Motor neuron (in vitro differentiated cells): ENCODE data around the gene IQSEC3. TPM values are rescaled to one million over a fixed set of nuclear protein-coding genes. Genes with fewer than 3 reads are reported as not detected.
A peak's percentile ranks its signal among the peaks of the same experiment; 100 is the strongest.
"Not testable (repeated sequence)": the region's sequence is repeated elsewhere in the genome, so short reads cannot be mapped to it uniquely, and the experiment has no call there.

Experiments
- ATAC-seq, 8 experiments: fragments of 200-7000 bp; cut with Tn5 transposase; replicated peaks in 6 of 8; 2 replicates each; pipeline ENCODE4 v1.8.0; 2021; ENCODE audit warnings: mild to moderate bottlenecking in 8 of 8, moderate library complexity in 8 of 8
- H3K27ac ChIP-seq, 2 donors: fragments of 250-450 bp; sonication (Bioruptor Pico); 2 replicates each; pipeline ENCODE4 v1.9.0; 2021; ENCODE audit warnings: antibody characterized with exemption in 2 of 2, mild to moderate bottlenecking in 2 of 2, moderate library complexity in 1 of 2
- H3K4me1 ChIP-seq, 2 donors: fragments of 250-450 bp; sonication (Bioruptor Pico); replicated peaks in 1 of 2; 2 replicates each; pipeline ENCODE4 v1.6.1; 2021; ENCODE audit warnings: antibody characterized with exemption in 2 of 2, mild to moderate bottlenecking in 2 of 2, moderate library complexity in 1 of 2
- H3K4me3 ChIP-seq, 5 donors: fragments of 250-450 bp; sonication (Bioruptor Pico); 2 replicates each; pipeline ENCODE4 v1.9.0; 2021; ENCODE audit warnings: antibody characterized with exemption in 5 of 5, mild to moderate bottlenecking in 5 of 5, moderate library complexity in 4 of 5
- WGBS, 10 experiments: fragments of 450-650 bp; shearing (Covaris generic); methylation state at CpG; one replicate each; pipeline ENCODE4 v1.0.0; 2022; 5-methylcytosine and 5-hydroxymethylcytosine counted together
- in situ Hi-C, 9 experiments: fragments of 400-800 bp; cut with MboI; loops; one replicate each; pipeline ENCODE4 v1.15.0; 2021; ENCODE audit warnings: low sequenced_read_pairs in 9 of 9, low pct_unique_long_range_greater_than_20kb in 2 of 9; ENCODE audit not compliant: unreplicated experiment in 9 of 9
- total RNA-seq, 8 experiments: library from RNA; unstranded; fragments of 300-600 nt; gene quantifications; 2 replicates each; pipeline versions ENCODE4 v1.2.3 to v1.2.4, GENCODE V29; 2022

Gene IQSEC3
- total RNA-seq, 8 experiments from 2014 or later: 0.09 to 5.6 (median 1.8) TPM

- WGBS, 10 experiments: 31 to 75% (median 50%) methylated on average over 6 to 7 of the region's 7 CpGs
- H3K27ac ChIP-seq: no peak overlapping the region
- H3K4me1 ChIP-seq: no peaks in the 10 kb centered on the region
- no peak overlapping the region for H3K4me3 ChIP-seq
- no peak for ATAC-seq
- in situ Hi-C loops: no loop called here
Observed at GRCh38 chr12:57539-57938, 9.0 kb upstream of the IQSEC3 start.

- in situ Hi-C loops: no loop called here
- Histone ChIP-seq H3K4me3 (no peak overlapping the region), H3K4me1 (no peaks in the 10 kb centered on the region), H3K27ac (no peak overlapping the region)
- no peak for ATAC-seq
Observed at GRCh38 chr12:58832-59231, 7.7 kb upstream of the IQSEC3 start.

- H3K27ac ChIP-seq, H3K4me1 ChIP-seq, in situ Hi-C loops, H3K4me3 ChIP-seq, ATAC-seq: not testable (repeated sequence)
Observed at GRCh38 chr12:61845-62244, 4.7 kb upstream of the IQSEC3 start.

GRCh38 chr12:65491-66063 lies 990 bp upstream of the IQSEC3 start:
- in situ Hi-C loops, H3K4me1 ChIP-seq, H3K27ac ChIP-seq: not testable (repeated sequence)
- peak overlapping the region in 2 of 5 donors; percentile 14 to 24 for H3K4me3 ChIP-seq
- peak in 1 of 8 experiments; percentile 2 for ATAC-seq
- 0 to 100% methylated on average over 1 of the region's 4 CpGs; no CpG with 5 or more reads in 8 of the 10 experiments for WGBS, 10 experiments

- ATAC-seq: peak; percentile 83 to 98 (median 89)
- H3K4me1 ChIP-seq, in situ Hi-C loops: not testable (repeated sequence)
- WGBS, 10 experiments: no CpG with 5 or more reads among the region's 66 CpGs
- Histone ChIP-seq H3K4me3 (peak overlapping the region; percentile 51 to 89 (median 71)), H3K27ac (peak overlapping the region; percentile 94 to 95)
Observed at GRCh38 chr12:66782-67504, 376 bp downstream of the IQSEC3 start.

GRCh38 chr12:69677-70076 lies 3.1 kb downstream of the IQSEC3 start:
- in situ Hi-C loops, H3K4me1 ChIP-seq, H3K4me3 ChIP-seq, ATAC-seq, H3K27ac ChIP-seq: not testable (repeated sequence)
- WGBS, 10 experiments: 13 to 60% (median 37%) methylated on average over 1 to 4 of the region's 6 CpGs; no CpG with 5 or more reads in 4 of the 10 experiments

GRCh38 chr12:70541-70940 lies 4.0 kb downstream of the IQSEC3 start:
- 0 to 100% (median 76%) methylated on average over 1 to 2 of the region's 2 CpGs; no CpG with 5 or more reads in 3 of the 10 experiments for WGBS, 10 experiments
- in situ Hi-C loops, H3K4me3 ChIP-seq, H3K27ac ChIP-seq, ATAC-seq, H3K4me1 ChIP-seq: not testable (repeated sequence)

- H3K4me1 ChIP-seq, in situ Hi-C loops, H3K27ac ChIP-seq, H3K4me3 ChIP-seq, ATAC-seq: not testable (repeated sequence)
- 0 to 40% (median 23%) methylated on average over 1 to 3 of the region's 4 CpGs; no CpG with 5 or more reads in 6 of the 10 experiments for WGBS, 10 experiments
Observed at GRCh38 chr12:72018-72417, 5.5 kb downstream of the IQSEC3 start.

GRCh38 chr12:74420-75190 lies 8.0 kb downstream of the IQSEC3 start:
- H3K4me1 ChIP-seq, H3K27ac ChIP-seq, in situ Hi-C loops, H3K4me3 ChIP-seq, ATAC-seq: not testable (repeated sequence)
- WGBS, 10 experiments: 8 to 61% (median 42%) methylated on average over 2 to 6 of the region's 8 CpGs; no CpG with 5 or more reads in 1 of the 10 experiments

- H3K4me1 ChIP-seq, H3K27ac ChIP-seq, H3K4me3 ChIP-seq, in situ Hi-C loops, ATAC-seq: not testable (repeated sequence)
- no CpG with 5 or more reads among the region's 5 CpGs for WGBS, 10 experiments
Observed at GRCh38 chr12:75541-75940, 9.0 kb downstream of the IQSEC3 start.

GRCh38 chr12:76102-76501 lies 9.5 kb downstream of the IQSEC3 start:
- in situ Hi-C loops, ATAC-seq, H3K4me1 ChIP-seq, H3K4me3 ChIP-seq, H3K27ac ChIP-seq: not testable (repeated sequence)
- 45 to 92% methylated on average over 2 to 5 of the region's 10 CpGs; no CpG with 5 or more reads in 8 of the 10 experiments for WGBS, 10 experiments

GRCh38 chr12:76551-76950 lies 10.0 kb downstream of the IQSEC3 start:
- ATAC-seq, in situ Hi-C loops: not testable (repeated sequence)

GRCh38 chr12:77101-77719 lies 10.6 kb downstream of the IQSEC3 start:
- peak in 1 of 8 experiments; percentile 5 for ATAC-seq

More at GRCh38 chr12:76551-76950, 10.0 kb downstream of the IQSEC3 start:
- H3K4me1 ChIP-seq, H3K4me3 ChIP-seq, H3K27ac ChIP-seq: not testable (repeated sequence)
- 100% methylated on average over 1 of the region's 8 CpGs; no CpG with 5 or more reads in 9 of the 10 experiments for WGBS, 10 experiments

More at GRCh38 chr12:77101-77719, 10.6 kb downstream of the IQSEC3 start:
- H3K4me1 ChIP-seq, H3K4me3 ChIP-seq, H3K27ac ChIP-seq, in situ Hi-C loops: not testable (repeated sequence)
- 70 to 80% methylated on average over 2 to 5 of the region's 26 CpGs; no CpG with 5 or more reads in 8 of the 10 experiments for WGBS, 10 experiments
